CD4-positive, CD25-positive, alpha-beta regulatory T cell (primary cell): Measurements from ENCODE around the gene PARD6G. TPM values are rescaled to one million over a fixed set of nuclear protein-coding genes. Genes with fewer than 3 reads are reported as not detected.

Experiments used
- ATAC-seq, 2 donors: fragments of 150-1000 bp; cut with Tn5 transposase; one replicate each; pipeline ENCODE4 v1.10.0; 2021; ENCODE audit warnings: low read depth in 2 of 2, moderate number of reproducible peaks in 2 of 2, moderate library complexity in 1 of 2
- DNase-seq, 3 donors: peaks; one replicate each; pipeline versions ENCODE4 v3.0.0 to v3.0.0-alpha.2; 2012 to 2022; ENCODE audit warnings: mixed read lengths in 1 of 3
- H3K27ac ChIP-seq: one replicate; pipeline ENCODE4 v1.7.0; 2013; ENCODE audit warnings: mild to moderate bottlenecking, low read length; ENCODE audit not compliant: insufficient read depth, poor library complexity, severe bottlenecking
- H3K27me3 ChIP-seq: one replicate; pipeline ENCODE4 v1.7.0; 2013; ENCODE audit warnings: low read length; ENCODE audit not compliant: control insufficient read depth, insufficient read depth
- H3K36me3 ChIP-seq: one replicate; pipeline ENCODE4 v1.7.0; 2013; ENCODE audit warnings: mild to moderate bottlenecking, low read length, moderate library complexity; ENCODE audit not compliant: control insufficient read depth, insufficient read depth
- H3K4me1 ChIP-seq: 2 replicates; pipeline ENCODE4 v1.7.0; 2013; ENCODE audit warnings: mild to moderate bottlenecking, low read length; ENCODE audit not compliant: insufficient read depth, control insufficient read depth, poor library complexity, severe bottlenecking
- H3K4me3 ChIP-seq: one replicate; pipeline ENCODE4 v1.7.0; 2013; ENCODE audit warnings: low read depth, mild to moderate bottlenecking, low read length, moderate library complexity
- H3K9me3 ChIP-seq, 2 experiments: 1 replicate in 1 of 2; 2 replicates in 1 of 2; pipeline ENCODE4 v1.7.0; 2013; ENCODE audit warnings: low read length in 2 of 2, mild to moderate bottlenecking in 1 of 2, moderate library complexity in 1 of 2; ENCODE audit not compliant: control insufficient read depth in 2 of 2
- H3K27ac Mint-ChIP-seq, 3 donors: one replicate each; pipeline ENCODE4 v1.8.0; 2020 to 2022; ENCODE audit warnings: mild to moderate bottlenecking in 3 of 3, mixed read lengths in 3 of 3, moderate library complexity in 2 of 3
- H3K27me3 Mint-ChIP-seq: one replicate; pipeline ENCODE4 v1.8.0; 2022; ENCODE audit warnings: mild to moderate bottlenecking, mixed read lengths
- H3K36me3 Mint-ChIP-seq: one replicate; pipeline ENCODE4 v1.8.0; 2020; ENCODE audit warnings: mixed read lengths
- H3K4me1 Mint-ChIP-seq, 4 donors: one replicate each; pipeline ENCODE4 v1.8.0; 2020 to 2022; ENCODE audit warnings: mixed read lengths in 4 of 4, mild to moderate bottlenecking in 1 of 4
- H3K4me3 Mint-ChIP-seq, 4 donors: one replicate each; pipeline ENCODE4 v1.8.0; 2020 to 2022; ENCODE audit warnings: mild to moderate bottlenecking in 4 of 4, mixed read lengths in 4 of 4, moderate library complexity in 3 of 4
- H3K9me3 Mint-ChIP-seq, 7 donors: one replicate each; pipeline ENCODE4 v1.8.0; 2020 to 2022; ENCODE audit warnings: mixed read lengths in 7 of 7, mild to moderate bottlenecking in 3 of 7, moderate library complexity in 2 of 7
- polyA plus RNA-seq, 4 donors: library from polyadenylated mRNA; unstranded; fragments of 300-500 nt; fragmentation: Illumina TruSeq; gene quantifications; one replicate each; pipeline ENCODE4 v1.2.3, GENCODE V29; 2021
- total RNA-seq: library from RNA; stranded (reverse); gene quantifications from one replicate; pipeline ENCODE4 v1.2.3, GENCODE V29; 2022

The PARD6G gene
- total and polyA plus RNA-seq, 5 donors from 2014 or later: 0.20 to 0.48 (median 0.39) TPM

- Mint-ChIP-seq H3K27me3 (peaks cover 13% of the 10 kb centered on the region), H3K36me3 (no peaks in the 10 kb centered on the region), H3K9me3 (peaks cover 0 to 1% (median 0%) of the 10 kb centered on the region in 7 donors)
Observed at GRCh38 chr18:80147418-80148325, 99.6 kb downstream of the PARD6G start.

GRCh38 chr18:80147037-80147417 is 100.3 kb downstream of the PARD6G start:
- H3K27me3 Mint-ChIP-seq: peaks cover 10% of the 10 kb centered on the region
- no peaks in the 10 kb centered on the region for H3K36me3 Mint-ChIP-seq
- H3K27ac Mint-ChIP-seq: no peak overlapping the region
- DNase-seq (no peak), ATAC-seq (peak in 1 of 2 donors; percentile 21)
- no peak overlapping the region for H3K27ac ChIP-seq
- H3K4me3 Mint-ChIP-seq: peak overlapping the region; percentile 68 to 88 (median 78)
- peaks cover 5 to 22% (median 7%) of the 10 kb centered on the region in 4 donors for H3K4me1 Mint-ChIP-seq
- peaks cover 9% of the 10 kb centered on the region for H3K4me1 ChIP-seq
- no peaks in the 10 kb centered on the region for H3K9me3 ChIP-seq
- H3K27me3 ChIP-seq: peaks cover 9% of the 10 kb centered on the region
- H3K36me3 ChIP-seq: no peaks in the 10 kb centered on the region
- H3K4me3 ChIP-seq: peak overlapping the region; percentile 17
- peaks cover 0 to 1% (median 0%) of the 10 kb centered on the region in 7 donors for H3K9me3 Mint-ChIP-seq

More at GRCh38 chr18:80147418-80148325, 99.6 kb downstream of the PARD6G start:
- DNase-seq (peak; percentile 58 to 81 (median 69)), ATAC-seq (peak; percentile 81 to 83)
- peak overlapping the region; percentile 68 to 88 (median 86) for H3K4me3 Mint-ChIP-seq
- Histone ChIP-seq H3K9me3 (no peaks in the 10 kb centered on the region), H3K36me3 (no peaks in the 10 kb centered on the region), H3K4me3 (peak overlapping the region; percentile 72), H3K27me3 (peaks cover 9% of the 10 kb centered on the region), H3K27ac (no peak overlapping the region), H3K4me1 (peaks cover 9% of the 10 kb centered on the region)
- H3K27ac Mint-ChIP-seq: no peak overlapping the region
- H3K4me1 Mint-ChIP-seq: peaks cover 5 to 22% (median 9%) of the 10 kb centered on the region in 4 donors

- H3K4me3 Mint-ChIP-seq: no peak overlapping the region
- ATAC-seq (no peak), DNase-seq (no peak)
- H3K36me3 ChIP-seq: peaks cover 2% of the 10 kb centered on the region
- peaks cover 9% of the 10 kb centered on the region for H3K4me1 ChIP-seq
- peaks cover 6% of the 10 kb centered on the region for H3K36me3 Mint-ChIP-seq
- peaks cover 0 to 1% (median 0%) of the 10 kb centered on the region in 7 donors for H3K9me3 Mint-ChIP-seq
- H3K9me3 ChIP-seq: no peaks in the 10 kb centered on the region
- peaks cover 6% of the 10 kb centered on the region for H3K27me3 Mint-ChIP-seq
- no peak overlapping the region for H3K4me3 ChIP-seq
- H3K27ac ChIP-seq: no peak overlapping the region
- peaks cover 7% of the 10 kb centered on the region for H3K27me3 ChIP-seq
- H3K4me1 Mint-ChIP-seq: peaks cover 5 to 22% (median 6%) of the 10 kb centered on the region in 4 donors
- H3K27ac Mint-ChIP-seq: no peak overlapping the region
Observed at GRCh38 chr18:80145196-80145804, 102.0 kb downstream of the PARD6G start.

- no peak overlapping the region for H3K27ac Mint-ChIP-seq
- Histone ChIP-seq H3K4me3 (no peak overlapping the region), H3K4me1 (peaks cover 9% of the 10 kb centered on the region), H3K27ac (no peak overlapping the region), H3K9me3 (no peaks in the 10 kb centered on the region), H3K27me3 (no peaks in the 10 kb centered on the region), H3K36me3 (peaks cover 8% of the 10 kb centered on the region)
- H3K9me3 Mint-ChIP-seq: peaks cover 0 to 1% (median 0%) of the 10 kb centered on the region in 7 donors
- no peak for ATAC-seq
- H3K4me3 Mint-ChIP-seq: no peak overlapping the region
- no peak for DNase-seq
- H3K4me1 Mint-ChIP-seq: peaks cover 5 to 20% (median 6%) of the 10 kb centered on the region in 4 donors
- H3K36me3 Mint-ChIP-seq: peaks cover 14% of the 10 kb centered on the region
- H3K27me3 Mint-ChIP-seq: peaks cover 3% of the 10 kb centered on the region
Observed at GRCh38 chr18:80143881-80144280, 103.4 kb downstream of the PARD6G start.

- H3K27ac ChIP-seq: no peak overlapping the region
- Mint-ChIP-seq H3K9me3 (peaks cover 0 to under 1% (median 0%) of the 10 kb centered on the region in 7 donors), H3K36me3 (peaks cover 42% of the 10 kb centered on the region), H3K4me1 (peaks cover 0 to 5% (median 3%) of the 10 kb centered on the region in 4 donors), H3K27me3 (no peaks in the 10 kb centered on the region), H3K4me3 (no peak overlapping the region), H3K27ac (peak overlapping the region in 1 of 3 donors; percentile 18)
- H3K4me1 ChIP-seq: no peaks in the 10 kb centered on the region
- DNase-seq (no peak), ATAC-seq (no peak)
- H3K4me3 ChIP-seq: no peak overlapping the region
- peaks cover 41% of the 10 kb centered on the region for H3K36me3 ChIP-seq
- no peaks in the 10 kb centered on the region for H3K9me3 ChIP-seq
- H3K27me3 ChIP-seq: no peaks in the 10 kb centered on the region
Observed at GRCh38 chr18:80140455-80140985, 106.8 kb downstream of the PARD6G start.

GRCh38 chr18:80137976-80138375 is 109.3 kb downstream of the PARD6G start:
- no peaks in the 10 kb centered on the region for H3K27me3 Mint-ChIP-seq
- Histone ChIP-seq H3K27ac (no peak overlapping the region), H3K9me3 (no peaks in the 10 kb centered on the region), H3K36me3 (peaks cover 65% of the 10 kb centered on the region), H3K4me1 (no peaks in the 10 kb centered on the region), H3K4me3 (no peak overlapping the region), H3K27me3 (no peaks in the 10 kb centered on the region)
- DNase-seq (no peak), ATAC-seq (no peak)
- H3K27ac Mint-ChIP-seq: no peak overlapping the region
- no peak overlapping the region for H3K4me3 Mint-ChIP-seq
- no peaks in the 10 kb centered on the region for H3K9me3 Mint-ChIP-seq
- peaks cover 59% of the 10 kb centered on the region for H3K36me3 Mint-ChIP-seq
- peaks cover 0 to 5% (median 3%) of the 10 kb centered on the region in 4 donors for H3K4me1 Mint-ChIP-seq

- no peak overlapping the region for H3K27ac Mint-ChIP-seq
- H3K36me3 ChIP-seq: peaks cover 70% of the 10 kb centered on the region
- no peaks in the 10 kb centered on the region for H3K4me1 ChIP-seq
- DNase-seq (no peak), ATAC-seq (no peak)
- H3K4me3 ChIP-seq: no peak overlapping the region
- no peaks in the 10 kb centered on the region for H3K27me3 ChIP-seq
- no peaks in the 10 kb centered on the region for H3K27me3 Mint-ChIP-seq
- no peaks in the 10 kb centered on the region for H3K9me3 ChIP-seq
- no peak overlapping the region for H3K27ac ChIP-seq
- H3K36me3 Mint-ChIP-seq: peaks cover 62% of the 10 kb centered on the region
- peaks cover 2 to 11% (median 4%) of the 10 kb centered on the region in 4 donors for H3K4me1 Mint-ChIP-seq
- H3K9me3 Mint-ChIP-seq: no peaks in the 10 kb centered on the region
- no peak overlapping the region for H3K4me3 Mint-ChIP-seq
Observed at GRCh38 chr18:80137137-80137536, 110.2 kb downstream of the PARD6G start.
